SK-N-SH (cell line): ENCODE data around the gene FICD. TPM values are rescaled to one million over a fixed set of nuclear protein-coding genes. Genes with fewer than 3 reads are reported as not detected.
A peak's percentile ranks its signal among the peaks of the same experiment; 100 is the strongest.

Source experiments
- CTCF ChIA-PET: fragments of 300-600, 350-600 bp; formaldehyde crosslinking; extraction: SDS; loops from one replicate; lab custom pipeline; 2021; lab: Yijun Ruan, JAX
- POLR2A ChIA-PET: fragments of 350-600 bp; sonication (Branson Sonifier 250); formaldehyde crosslinking; extraction: SDS; loops from one replicate; lab custom pipeline; 2020; ENCODE audit warnings: antibody characterized with exemption, inconsistent platforms; lab: Yijun Ruan, JAX
- DNase-seq: peaks from one replicate; pipeline ENCODE4 v3.0.0; 2012
- H2AFZ ChIP-seq: fragments of 200-600 bp; sonication (generic); 2 replicates; pipeline ENCODE4 v1.8.1; 2016; ENCODE audit warnings: antibody characterized with exemption, mild to moderate bottlenecking, low read depth
- H3F3A ChIP-seq: fragments of 200-600 bp; sonication (generic); replicated peaks from 2 replicates; pipeline ENCODE3; 2016; ENCODE audit warnings: antibody characterized with exemption, mild to moderate bottlenecking; ENCODE audit not compliant: insufficient read depth
- H3K27ac ChIP-seq, 2 experiments: fragments of 200-500 bp in 1 of 2; fragments of 200-600 bp in 1 of 2; sonication (Bioruptor generic) in 1 of 2; sonication (generic), shearing (Covaris generic) in 1 of 2; 2 replicates each; pipeline versions ENCODE4 v1.5.1 to v1.6.1; 2014 to 2016; ENCODE audit warnings: low read depth in 2 of 2, inconsistent platforms in 1 of 2, low read length in 1 of 2, mild to moderate bottlenecking in 1 of 2, mixed read lengths in 1 of 2
- H3K27me3 ChIP-seq: fragments of 200-600 bp; sonication (generic), shearing (Covaris generic); 2 replicates; pipeline ENCODE4 v1.6.1; 2016; ENCODE audit warnings: mixed run types; ENCODE audit not compliant: insufficient read depth
- H3K36me3 ChIP-seq, 2 experiments: fragments of 200-500 bp in 1 of 2; fragments of 200-600 bp in 1 of 2; sonication (Bioruptor generic) in 1 of 2; sonication (generic) in 1 of 2; replicated peaks in 1 of 2; 2 replicates each; pipeline versions ENCODE3 to v1.5.1; 2014 to 2016; ENCODE audit warnings: low read length in 1 of 2, mild to moderate bottlenecking in 1 of 2; ENCODE audit not compliant: insufficient read depth in 2 of 2, control insufficient read depth in 1 of 2
- H3K4me1 ChIP-seq, 2 experiments: fragments of 200-500 bp in 1 of 2; fragments of 200-600 bp in 1 of 2; sonication (Bioruptor generic) in 1 of 2; sonication (generic), shearing (Covaris generic) in 1 of 2; 2 replicates each; pipeline versions ENCODE4 v1.5.1 to v1.6.1; 2014 to 2016; ENCODE audit warnings: low read depth in 1 of 2, low read length in 1 of 2, mixed run types in 1 of 2; ENCODE audit not compliant: insufficient read depth in 2 of 2, control insufficient read depth in 1 of 2
- H3K4me2 ChIP-seq: fragments of 200-600 bp; sonication (generic), shearing (Covaris generic); 2 replicates; pipeline ENCODE4 v1.6.1; 2017; ENCODE audit warnings: mixed run types
- H3K4me3 ChIP-seq, 2 experiments: fragments of 200-500 bp in 1 of 2; fragments of 200-600 bp in 1 of 2; sonication (Bioruptor generic) in 1 of 2; sonication (generic), shearing (Covaris generic) in 1 of 2; 2 replicates each; pipeline versions ENCODE4 v1.5.1 to v1.8.1; 2014 to 2016; ENCODE audit warnings: low read depth in 2 of 2, inconsistent platforms in 1 of 2, low read length in 1 of 2, mild to moderate bottlenecking in 1 of 2, mixed read lengths in 1 of 2, moderate library complexity in 1 of 2
- H3K79me2 ChIP-seq: fragments of 200-600 bp; sonication (generic); 2 replicates; pipeline ENCODE4 v1.8.1; 2017; ENCODE audit warnings: mild to moderate bottlenecking; ENCODE audit not compliant: insufficient read depth
- H3K9ac ChIP-seq: fragments of 200-600 bp; sonication (generic); 2 replicates; pipeline ENCODE4 v1.6.1; 2017; ENCODE audit warnings: mixed run types
- H3K9me2 ChIP-seq: fragments of 200-600 bp; sonication (generic); 2 replicates; pipeline ENCODE4 v1.6.1; 2017; ENCODE audit warnings: mixed run types
- H3K9me3 ChIP-seq: fragments of 200-600 bp; sonication (generic); 2 replicates; pipeline ENCODE4 v1.6.1; 2017; ENCODE audit warnings: mixed run types, mild to moderate bottlenecking, moderate library complexity
- H4K20me1 ChIP-seq: fragments of 200-600 bp; sonication (generic); 2 replicates; pipeline ENCODE4 v1.6.1; 2017; ENCODE audit warnings: mild to moderate bottlenecking, mixed run types; ENCODE audit not compliant: insufficient read depth
- CTCF ChIP-seq: fragments of 200-600 bp; sonication (generic); IDR thresholded peaks from 2 replicates; pipeline ENCODE4 v1.6.1; 2017; ENCODE audit warnings: antibody characterized with exemption, mild to moderate bottlenecking, moderate library complexity
- EP300 ChIP-seq, 2 experiments: IDR thresholded peaks; 2 replicates each; pipeline versions ENCODE4 v1.4.0 to v1.6.1; 2012; ENCODE audit warnings: borderline replicate concordance in 1 of 2, low read depth in 1 of 2, low read length in 1 of 2
- FOXJ3 ChIP-seq: sonication (generic); formaldehyde crosslinking; IDR thresholded peaks from 2 replicates; pipeline ENCODE4 v1.5.1; 2020; ENCODE audit warnings: mild to moderate bottlenecking, missing genetic modification reagents
- POLR2AphosphoS5 ChIP-seq: IDR thresholded peaks from 2 replicates; pipeline ENCODE4 v1.6.1; 2012; ENCODE audit warnings: low read depth, low read length
- RAD21 ChIP-seq: IDR thresholded peaks from 2 replicates; pipeline ENCODE4 v1.6.1; 2012; ENCODE audit warnings: mild to moderate bottlenecking, low read length
- RCOR1 ChIP-seq: fragments of 150-350 bp; IDR thresholded peaks from 2 replicates; pipeline ENCODE4 v1.6.1; 2017; ENCODE audit warnings: antibody characterized with exemption, low read length
- SMC3 ChIP-seq: IDR thresholded peaks from 2 replicates; pipeline ENCODE4 v1.6.1; 2012; ENCODE audit warnings: low read depth, low read length, improper control_type of control experiment
- ZBTB33 ChIP-seq: IDR thresholded peaks from 2 replicates; pipeline ENCODE4 v1.4.0; 2012; ENCODE audit warnings: low read depth, borderline replicate concordance
- WGBS: methylation state at CpG from one replicate; pipeline ENCODE4 v1.1.6; 2017; ENCODE audit warnings: low lambda C conversion rate; 5-methylcytosine and 5-hydroxymethylcytosine counted together
- polyA plus RNA-seq, 3 experiments: library from polyadenylated mRNA; depleted of rRNA; stranded (reverse); fragments of >200 nt; gene quantifications; 2 replicates each; pipeline ENCODE4 v1.2.3, GENCODE V29; 2012

Gene FICD
- polyA plus RNA-seq, 1 of the 3 experiments (the other 2 are of a cell fraction): 1.0 TPM

- Histone ChIP-seq H3K4me2 (no peak overlapping the region), H3K79me2 (no peaks in the 10 kb centered on the region), H3K36me3 (no peaks in the 10 kb centered on the region), H3K4me1 (peaks cover 0 to 14% of the 10 kb centered on the region in 2 experiments; a peak in 1 of 4 replicates), H2AFZ (no peak overlapping the region), H3K9me2 (no peaks in the 10 kb centered on the region), H3K27ac (peak overlapping the region in 1 of 2 experiments; percentile 60; a peak in 1 of 4 replicates), H3F3A (no peaks in the 10 kb centered on the region), H3K9me3 (no peaks in the 10 kb centered on the region), H3K4me3 (no peak overlapping the region; a peak in 1 of 4 replicates), H4K20me1 (no peaks in the 10 kb centered on the region), H3K9ac (no peak overlapping the region), H3K27me3 (no peaks in the 10 kb centered on the region)
- peak; percentile 59 for DNase-seq
- TF ChIP-seq RAD21 (peak; percentile 62), CTCF (peak; percentile 65), ZBTB33 (no peak), FOXJ3 (CRISPR knock-in tag) (no peak), SMC3 (peak; percentile 41)
- ChIA-PET CTCF (interaction anchor here (0.6 to 6.8 kb wide), 17 partner anchors 10 to 647 kb away, joined by 3 to 33 read pairs (median 5); no protein-coding TSS in a partner anchor), POLR2A (no interaction called here)
- 13% methylated on average over 1 of the region's 1 CpG for WGBS
These were observed 20.0 kb upstream of the FICD start for GRCh38 chr12:108495054-108495453.

- no peaks in the 10 kb centered on the region for H3F3A ChIP-seq
- POLR2A ChIA-PET: interaction anchor here (0.9 kb wide), 1 partner anchor 102 kb away, joined by 3 read pairs; no protein-coding TSS in a partner anchor
- WGBS: 10% methylated on average over 11 of the region's 11 CpGs
- H3K4me3 ChIP-seq: no peak overlapping the region
- H3K79me2 ChIP-seq: no peaks in the 10 kb centered on the region
- H3K4me1 ChIP-seq: peaks cover 0 to 14% of the 10 kb centered on the region in 2 experiments; a peak in 1 of 4 replicates
- no peaks in the 10 kb centered on the region for H3K27me3 ChIP-seq
- no peak overlapping the region for H3K4me2 ChIP-seq
- H4K20me1 ChIP-seq: no peaks in the 10 kb centered on the region
- H3K9ac ChIP-seq: no peak overlapping the region
- H3K9me2 ChIP-seq: no peaks in the 10 kb centered on the region
- no peak overlapping the region for H2AFZ ChIP-seq
- peak overlapping the region in 1 of 2 experiments; percentile 76; a peak in 2 of 4 replicates for H3K27ac ChIP-seq
- no peak for TF ChIP-seq POLR2AphosphoS5
- peak; percentile 7; the same call in 1 of the 2 replicates for TF ChIP-seq RCOR1
- TF ChIP-seq EP300 (IDR thresholded peaks at IDR 0.05; ENCODE audit: borderline replicate concordance in 1 of 2, low read depth in 1 of 2, low read length in 1 of 2): peak in 1 of 2 experiments; percentile 21; a peak in 1 of 4 replicates
- TF ChIP-seq, all 33 proteins: peak for 2
- H3K9me3 ChIP-seq: no peaks in the 10 kb centered on the region
- CTCF ChIA-PET: interaction anchor here (0.6 to 6.8 kb wide), 19 partner anchors 11 to 577 kb away, joined by 3 to 33 read pairs (median 5); no protein-coding TSS in a partner anchor
- DNase-seq: peak; percentile 55
- H3K36me3 ChIP-seq: no peaks in the 10 kb centered on the region
These were observed 19.1 kb upstream of the FICD start for GRCh38 chr12:108495823-108496579.
